Measurements from ENCODE around the gene PRMT5.
A peak's percentile ranks its signal among the peaks of the same experiment; 100 is the strongest.

The PRMT5 gene

DNA sequence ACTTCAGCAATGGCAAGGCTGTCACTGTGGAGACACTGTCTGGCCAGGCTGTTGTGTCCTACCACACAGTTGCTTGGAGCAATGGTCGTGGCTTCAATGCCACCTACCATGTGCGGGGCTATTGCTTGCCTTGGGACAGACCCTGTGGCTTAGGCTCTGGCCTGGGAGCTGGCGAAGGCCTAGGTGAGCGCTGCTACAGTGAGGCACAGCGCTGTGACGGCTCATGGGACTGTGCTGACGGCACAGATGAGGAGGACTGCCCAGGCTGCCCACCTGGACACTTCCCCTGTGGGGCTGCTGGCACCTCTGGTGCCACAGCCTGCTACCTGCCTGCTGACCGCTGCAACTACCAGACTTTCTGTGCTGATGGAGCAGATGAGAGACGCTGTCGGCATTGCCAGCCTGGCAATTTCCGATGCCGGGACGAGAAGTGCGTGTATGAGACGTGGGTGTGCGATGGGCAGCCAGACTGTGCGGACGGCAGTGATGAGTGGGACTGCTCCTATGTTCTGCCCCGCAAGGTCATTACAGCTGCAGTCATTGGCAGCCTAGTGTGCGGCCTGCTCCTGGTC is 53.3 kb downstream of the PRMT5 start:
- ChIA-PET POLR2A (no interaction called here), CTCF (interaction anchor here (1.4 to 7.9 kb wide), 3 partner anchors 9 to 26 kb away, joined by 4 to 196 read pairs (median 10); partner anchors contain the start of gene REM2)
- no peak for DNase-seq (ENCODE audit: extremely low spot score)
- TF ChIP-seq, protein P1, sequence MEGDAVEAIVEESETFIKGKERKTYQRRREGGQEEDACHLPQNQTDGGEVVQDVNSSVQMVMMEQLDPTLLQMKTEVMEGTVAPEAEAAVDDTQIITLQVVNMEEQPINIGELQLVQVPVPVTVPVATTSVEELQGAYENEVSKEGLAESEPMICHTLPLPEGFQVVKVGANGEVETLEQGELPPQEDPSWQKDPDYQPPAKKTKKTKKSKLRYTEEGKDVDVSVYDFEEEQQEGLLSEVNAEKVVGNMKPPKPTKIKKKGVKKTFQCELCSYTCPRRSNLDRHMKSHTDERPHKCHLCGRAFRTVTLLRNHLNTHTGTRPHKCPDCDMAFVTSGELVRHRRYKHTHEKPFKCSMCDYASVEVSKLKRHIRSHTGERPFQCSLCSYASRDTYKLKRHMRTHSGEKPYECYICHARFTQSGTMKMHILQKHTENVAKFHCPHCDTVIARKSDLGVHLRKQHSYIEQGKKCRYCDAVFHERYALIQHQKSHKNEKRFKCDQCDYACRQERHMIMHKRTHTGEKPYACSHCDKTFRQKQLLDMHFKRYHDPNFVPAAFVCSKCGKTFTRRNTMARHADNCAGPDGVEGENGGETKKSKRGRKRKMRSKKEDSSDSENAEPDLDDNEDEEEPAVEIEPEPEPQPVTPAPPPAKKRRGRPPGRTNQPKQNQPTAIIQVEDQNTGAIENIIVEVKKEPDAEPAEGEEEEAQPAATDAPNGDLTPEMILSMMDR (IDR thresholded peaks at IDR 0.05; ENCODE audit: control extremely low read depth, extremely low read depth, low read depth, missing control alignments), result no peak

DNA sequence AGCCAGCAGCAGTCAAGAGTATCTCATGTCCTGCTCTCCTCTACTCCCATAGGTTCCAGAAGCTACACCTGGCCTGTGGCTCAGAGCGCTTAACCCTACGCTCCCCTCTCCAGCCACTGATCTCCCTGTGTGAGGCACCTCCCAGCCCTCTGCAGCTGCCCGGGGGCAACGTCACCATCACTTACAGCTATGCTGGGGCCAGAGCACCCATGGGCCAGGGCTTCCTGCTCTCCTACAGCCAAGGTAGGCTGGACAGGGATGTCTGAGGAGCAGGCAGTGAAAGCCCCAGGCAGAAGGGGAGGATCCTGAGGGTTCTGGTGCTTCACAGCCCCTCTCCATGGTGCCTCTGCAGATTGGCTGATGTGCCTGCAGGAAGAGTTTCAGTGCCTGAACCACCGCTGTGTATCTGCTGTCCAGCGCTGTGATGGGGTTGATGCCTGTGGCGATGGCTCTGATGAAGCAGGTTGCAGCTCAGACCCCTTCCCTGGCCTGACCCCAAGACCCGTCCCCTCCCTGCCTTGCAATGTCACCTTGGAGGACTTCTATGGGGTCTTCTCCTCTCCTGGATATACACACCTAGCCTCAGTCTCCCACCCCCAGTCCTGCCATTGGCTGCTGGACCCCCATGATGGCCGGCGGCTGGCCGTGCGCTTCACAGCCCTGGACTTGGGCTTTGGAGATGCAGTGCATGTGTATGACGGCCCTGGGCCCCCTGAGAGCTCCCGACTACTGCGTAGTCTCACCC is 54.0 kb downstream of the PRMT5 start:
- DNase-seq (ENCODE audit: extremely low spot score), result no peak
- TF ChIP-seq, protein P1 (IDR thresholded peaks at IDR 0.05; ENCODE audit: control extremely low read depth, extremely low read depth, low read depth, missing control alignments), result no peak
- CTCF ChIA-PET, result interaction anchor here (2.1 to 7.9 kb wide), 2 partner anchors 10 to 25 kb away, joined by 10 to 196 read pairs; partner anchors contain the start of gene REM2
- POLR2A ChIA-PET, result no interaction called here

DNA sequence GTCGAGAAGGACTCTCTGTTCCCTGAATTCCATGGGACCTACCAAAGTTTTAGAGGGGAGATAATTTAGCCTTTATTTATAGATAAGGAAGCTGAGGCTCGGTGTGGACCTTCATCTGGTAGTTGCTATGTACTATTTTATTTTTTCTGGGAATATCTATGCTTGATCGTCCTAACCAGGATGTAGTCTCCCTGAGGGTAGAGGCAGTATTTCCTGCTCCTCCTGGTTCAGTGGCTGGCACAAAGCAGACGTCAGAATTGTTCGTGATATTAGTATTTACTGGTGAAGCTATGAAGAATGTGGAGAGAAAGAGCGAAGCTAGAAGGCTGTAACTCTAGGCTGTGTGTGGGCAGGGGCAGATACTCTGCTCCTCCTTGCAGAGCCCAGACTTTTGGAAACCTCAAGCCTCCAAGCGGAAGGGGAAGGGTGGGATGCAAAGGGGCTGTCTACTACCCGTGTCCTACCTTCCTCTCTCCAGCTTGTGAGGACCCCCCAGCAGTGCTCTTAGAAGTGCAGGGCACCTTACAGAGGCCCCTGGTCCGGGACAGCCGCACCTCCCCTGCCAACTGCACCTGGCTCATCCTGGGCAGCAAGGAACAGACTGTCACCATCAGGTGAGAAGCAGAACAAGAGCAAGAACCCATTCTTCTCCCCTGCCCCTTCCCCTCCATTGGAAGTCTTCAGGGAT is 56.2 kb downstream of the PRMT5 start:
- ChIA-PET POLR2A (no interaction called here), CTCF (interaction anchor here (0.7 to 7.9 kb wide), 41 partner anchors 9 to 554 kb away, joined by 3 to 196 read pairs (median 5); partner anchors contain the start of genes ABHD4, DAD1, MRPL52 and PRMT5)
- TF ChIP-seq, protein P1 (IDR thresholded peaks at IDR 0.05; ENCODE audit: control extremely low read depth, extremely low read depth, low read depth, missing control alignments), result no peak
- no peak for DNase-seq (ENCODE audit: extremely low spot score)

DNA sequence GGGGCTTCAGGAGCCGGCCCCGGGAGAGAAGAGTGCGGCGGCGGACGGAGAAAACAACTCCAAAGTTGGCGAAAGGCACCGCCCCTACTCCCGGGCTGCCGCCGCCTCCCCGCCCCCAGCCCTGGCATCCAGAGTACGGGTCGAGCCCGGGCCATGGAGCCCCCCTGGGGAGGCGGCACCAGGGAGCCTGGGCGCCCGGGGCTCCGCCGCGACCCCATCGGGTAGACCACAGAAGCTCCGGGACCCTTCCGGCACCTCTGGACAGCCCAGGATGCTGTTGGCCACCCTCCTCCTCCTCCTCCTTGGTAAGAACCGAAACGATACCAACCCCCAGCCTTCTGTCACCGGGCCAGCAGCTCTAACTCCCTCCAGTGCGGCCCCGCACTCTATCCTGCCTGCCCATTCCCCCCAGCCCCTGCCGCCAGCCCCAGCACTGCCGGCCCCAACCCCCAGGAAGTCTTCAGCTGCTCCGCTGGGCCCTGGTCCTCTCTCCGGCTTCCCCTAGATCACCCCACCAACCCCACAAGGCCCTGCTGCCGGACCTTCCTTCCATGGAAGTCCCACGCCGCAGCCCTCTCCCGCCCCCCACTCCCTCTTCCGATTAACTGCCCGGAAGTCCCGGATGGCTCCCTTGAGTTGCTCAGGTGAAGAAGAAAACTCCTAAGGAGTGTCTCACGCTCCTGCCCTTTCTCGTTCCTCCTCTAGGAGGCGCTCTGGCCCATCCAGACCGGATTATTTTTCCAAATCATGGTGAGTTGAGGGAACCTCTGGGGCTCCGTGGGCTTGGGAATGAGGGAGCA is 56.9 kb downstream of the PRMT5 start:
- POLR2A ChIA-PET, result no interaction called here
- TF ChIP-seq, protein P1 (IDR thresholded peaks at IDR 0.05; ENCODE audit: control extremely low read depth, extremely low read depth, low read depth, missing control alignments), result peak; percentile 94
- CTCF ChIA-PET, result interaction anchor here (0.7 to 7.9 kb wide), 44 partner anchors 8 to 480 kb away, joined by 3 to 196 read pairs (median 5); partner anchors contain the start of genes ABHD4, AJUBA, DAD1 and OXA1L
- peak; percentile 80 for DNase-seq (ENCODE audit: extremely low spot score)

DNA sequence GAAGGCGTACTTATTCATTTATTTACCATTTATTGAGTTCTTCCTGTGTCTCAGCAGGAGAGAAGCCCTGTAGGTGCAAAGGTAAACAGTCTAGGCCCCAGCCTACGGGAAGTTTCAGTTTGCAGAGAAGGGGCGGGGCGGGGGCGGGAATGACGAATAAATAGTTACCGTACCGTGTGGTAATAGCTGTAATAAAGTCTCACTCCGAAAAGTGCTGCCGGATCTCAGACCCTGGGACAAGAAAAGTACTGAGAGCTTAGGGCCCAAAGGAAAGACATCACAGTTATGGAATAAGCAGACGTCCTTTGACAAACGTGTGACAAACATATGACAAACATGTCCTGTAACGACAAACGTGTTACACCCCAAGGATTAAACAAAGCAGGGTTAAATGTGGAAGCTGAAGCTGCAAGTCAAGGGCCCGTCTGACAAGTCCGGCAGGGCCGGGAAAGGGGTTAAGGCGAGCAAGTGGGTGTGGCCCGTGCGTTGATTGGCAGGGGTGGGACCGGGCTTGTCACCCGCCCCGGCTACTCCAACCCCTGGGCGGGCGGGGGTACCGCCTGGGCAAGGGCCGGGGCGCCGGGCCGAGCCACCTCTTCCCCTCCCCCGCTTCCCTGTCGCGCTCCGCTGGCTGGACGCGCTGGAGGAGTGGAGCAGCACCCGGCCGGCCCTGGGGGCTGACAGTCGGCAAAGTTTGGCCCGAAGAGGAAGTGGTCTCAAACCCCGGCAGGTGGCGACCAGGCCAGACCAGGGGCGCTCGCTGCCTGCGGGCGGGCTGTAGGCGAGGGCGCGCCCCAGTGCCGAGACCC is 57.7 kb downstream of the PRMT5 start, which contains the start of gene LRP10:
LRP10 (plus strand) TSS at position 517 of the 809 bp plus-strand sequence. CDS start 564 bp downstream, outside the sequence.
- POLR2A ChIA-PET, result interaction anchor here (0.7 kb wide), 1 partner anchor 12 kb away, joined by 3 read pairs; no protein-coding TSS in a partner anchor
- DNase-seq (ENCODE audit: extremely low spot score), result peak; percentile 88
- CTCF ChIA-PET, result interaction anchor here (0.6 to 7.9 kb wide), 26 partner anchors 10 to 479 kb away, joined by 3 to 196 read pairs (median 5); partner anchors contain the start of genes ABHD4, AJUBA, OXA1L and PRMT5
- TF ChIP-seq, protein P1 (IDR thresholded peaks at IDR 0.05; ENCODE audit: control extremely low read depth, extremely low read depth, low read depth, missing control alignments), result peak; percentile 4
